ENCODE results near the gene POLD1.
"Not testable (repeated sequence)": the region's sequence is repeated elsewhere in the genome, so short reads cannot be mapped to it uniquely, and the experiment has no call there.

POLD1 gene

GRCh38 chr19:50384685-50385535 lies 763 bp downstream of the POLD1 start:
- H3K79me2 ChIP-seq (ENCODE audit: control insufficient read depth, insufficient read depth, low read length) = peaks cover 30% of the 10 kb centered on the region
- DNase-seq = peak; percentile 37
- H4K8ac ChIP-seq (ENCODE audit: low read depth, low read length) = no peak overlapping the region
- H3K4me1 ChIP-seq (ENCODE audit: control insufficient read depth, low read depth, low read length) = peaks cover 2% of the 10 kb centered on the region
- H2BK120ac ChIP-seq (ENCODE audit: low read depth, low read length) = no peak overlapping the region
- peak overlapping the region; percentile 62 for H3K4ac ChIP-seq (ENCODE audit: low read depth, low read length)
- H3K4me2 ChIP-seq (ENCODE audit: low read length) = peak overlapping the region; percentile 98
- peak overlapping the region; percentile 66 for H3K27ac ChIP-seq (ENCODE audit: low read depth, low read length)
- WGBS (ENCODE audit: extremely low coverage, insufficient coverage, low lambda C conversion rate) = no CpG with 5 or more reads among the region's 26 CpGs
- H3K4me3 ChIP-seq (ENCODE audit: low read length) = peak overlapping the region; percentile 64
- peaks cover 2% of the 10 kb centered on the region for H3K36me3 ChIP-seq (ENCODE audit: control insufficient read depth, insufficient read depth, low read length)
- H3K23ac ChIP-seq (ENCODE audit: low read length) = no peak overlapping the region
- H3K27me3 ChIP-seq (ENCODE audit: insufficient read depth, low read length, poor library complexity) = no peaks in the 10 kb centered on the region
- H3K79me1 ChIP-seq (ENCODE audit: low read length) = peaks cover 15% of the 10 kb centered on the region
- peak overlapping the region; percentile 87 for H3K9ac ChIP-seq (ENCODE audit: low read length)
- no peak overlapping the region for H4K5ac ChIP-seq (ENCODE audit: low read length)
- H2AK5ac ChIP-seq (ENCODE audit: low read length) = no peak overlapping the region
- H3K56ac ChIP-seq (ENCODE audit: low read length) = peak overlapping the region; percentile 98
- no peak overlapping the region for H3K18ac ChIP-seq (ENCODE audit: low read length)
- no peak overlapping the region for H2BK5ac ChIP-seq (ENCODE audit: low read length)
- no peak overlapping the region for H2BK15ac ChIP-seq (replicated peaks; ENCODE audit: low read depth)

DNA sequence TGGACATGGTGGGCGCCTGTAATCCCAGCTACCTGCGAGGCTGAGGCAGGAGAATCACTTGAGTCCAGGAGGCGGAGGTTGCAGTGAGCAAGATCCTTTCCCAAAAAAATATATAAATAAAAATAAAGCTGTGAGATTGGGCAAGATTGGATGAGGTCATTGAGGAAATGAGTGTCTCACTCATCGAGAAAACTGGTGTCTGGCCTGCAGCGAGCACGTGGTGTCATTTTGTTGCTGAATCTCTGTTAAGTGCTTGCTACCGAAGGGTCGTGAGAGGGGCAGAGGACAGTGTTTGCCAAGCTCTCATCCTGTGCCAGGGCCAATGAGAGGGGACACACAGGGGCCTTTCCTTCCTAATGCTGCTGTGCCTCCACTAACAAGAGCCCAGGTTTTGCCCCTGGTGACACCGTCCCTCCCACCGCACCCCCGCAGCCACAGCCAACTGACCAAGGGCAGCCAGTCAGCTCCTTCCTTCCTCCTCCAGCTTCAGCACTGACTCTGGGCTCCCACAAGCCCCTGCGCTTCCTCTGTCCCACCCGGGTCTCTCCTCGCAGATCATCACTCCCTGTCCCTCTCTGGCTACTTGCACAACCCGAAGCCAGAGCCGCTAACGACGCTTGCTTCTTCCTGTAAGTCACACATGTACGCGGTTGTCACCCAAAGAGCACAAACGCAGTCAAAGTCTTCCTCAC lies 3.2 kb downstream of the POLD1 start:
- Histone ChIP-seq H2BK5ac (ENCODE audit: low read length) (no peak overlapping the region), H4K5ac (ENCODE audit: low read length) (no peak overlapping the region), H3K4me3 (ENCODE audit: low read length) (no peak overlapping the region), H3K4ac (ENCODE audit: low read depth, low read length) (no peak overlapping the region), H2BK120ac (ENCODE audit: low read depth, low read length) (no peak overlapping the region), H4K8ac (ENCODE audit: low read depth, low read length) (no peak overlapping the region), H3K4me1 (ENCODE audit: control insufficient read depth, low read depth, low read length) (peaks cover 2% of the 10 kb centered on the region), H3K4me2 (ENCODE audit: low read length) (no peak overlapping the region), H3K79me2 (ENCODE audit: control insufficient read depth, insufficient read depth, low read length) (peaks cover 32% of the 10 kb centered on the region), H2AK5ac (ENCODE audit: low read length) (no peak overlapping the region), H3K27me3 (ENCODE audit: insufficient read depth, low read length, poor library complexity) (no peaks in the 10 kb centered on the region), H3K56ac (ENCODE audit: low read length) (no peak overlapping the region), H3K9ac (ENCODE audit: low read length) (no peak overlapping the region), H2BK15ac (replicated peaks; ENCODE audit: low read depth) (no peak overlapping the region), H3K36me3 (ENCODE audit: control insufficient read depth, insufficient read depth, low read length) (peaks cover 2% of the 10 kb centered on the region), H3K23ac (ENCODE audit: low read length) (no peak overlapping the region), H3K79me1 (ENCODE audit: low read length) (peaks cover 15% of the 10 kb centered on the region), H3K27ac (ENCODE audit: low read depth, low read length) (no peak overlapping the region), H3K18ac (ENCODE audit: low read length) (no peak overlapping the region)
- WGBS (ENCODE audit: extremely low coverage, insufficient coverage, low lambda C conversion rate) = no CpG with 5 or more reads among the region's 21 CpGs
- DNase-seq = no peak

- Histone ChIP-seq H3K23ac (ENCODE audit: low read length) (no peak overlapping the region), H3K4me2 (ENCODE audit: low read length) (no peak overlapping the region), H2AK5ac (ENCODE audit: low read length) (no peak overlapping the region), H3K27me3 (ENCODE audit: insufficient read depth, low read length, poor library complexity) (no peaks in the 10 kb centered on the region), H3K4ac (ENCODE audit: low read depth, low read length) (no peak overlapping the region), H3K79me2 (ENCODE audit: control insufficient read depth, insufficient read depth, low read length) (peaks cover 32% of the 10 kb centered on the region), H3K27ac (ENCODE audit: low read depth, low read length) (no peak overlapping the region), H3K4me3 (ENCODE audit: low read length) (no peak overlapping the region), H2BK5ac (ENCODE audit: low read length) (no peak overlapping the region), H3K36me3 (ENCODE audit: control insufficient read depth, insufficient read depth, low read length) (peaks cover 2% of the 10 kb centered on the region), H2BK120ac (ENCODE audit: low read depth, low read length) (no peak overlapping the region), H3K4me1 (ENCODE audit: control insufficient read depth, low read depth, low read length) (peaks cover 2% of the 10 kb centered on the region), H3K56ac (ENCODE audit: low read length) (no peak overlapping the region), H4K8ac (ENCODE audit: low read depth, low read length) (no peak overlapping the region), H3K79me1 (ENCODE audit: low read length) (peaks cover 15% of the 10 kb centered on the region), H3K9ac (ENCODE audit: low read length) (no peak overlapping the region), H2BK15ac (replicated peaks; ENCODE audit: low read depth) (no peak overlapping the region), H3K18ac (ENCODE audit: low read length) (no peak overlapping the region), H4K5ac (ENCODE audit: low read length) (no peak overlapping the region)
- no peak for DNase-seq
- no CpG with 5 or more reads among the region's 8 CpGs for WGBS (ENCODE audit: extremely low coverage, insufficient coverage, low lambda C conversion rate)
These were observed 3.7 kb downstream of the POLD1 start for GRCh38 chr19:50387868-50388245.

GRCh38 chr19:50390295-50390694 lies 6.1 kb downstream of the POLD1 start:
- not testable (repeated sequence) for H2BK5ac ChIP-seq (ENCODE audit: low read length); H4K5ac ChIP-seq (ENCODE audit: low read length); H3K18ac ChIP-seq (ENCODE audit: low read length); H2AK5ac ChIP-seq (ENCODE audit: low read length); H4K8ac ChIP-seq (ENCODE audit: low read depth, low read length); H3K9ac ChIP-seq (ENCODE audit: low read length); H3K27ac ChIP-seq (ENCODE audit: low read depth, low read length); H3K4me2 ChIP-seq (ENCODE audit: low read length); H3K4ac ChIP-seq (ENCODE audit: low read depth, low read length); H3K36me3 ChIP-seq (ENCODE audit: control insufficient read depth, insufficient read depth, low read length); H3K23ac ChIP-seq (ENCODE audit: low read length); H3K4me3 ChIP-seq (ENCODE audit: low read length); H3K4me1 ChIP-seq (ENCODE audit: control insufficient read depth, low read depth, low read length); DNase-seq; H3K56ac ChIP-seq (ENCODE audit: low read length); H3K27me3 ChIP-seq (ENCODE audit: insufficient read depth, low read length, poor library complexity); H2BK120ac ChIP-seq (ENCODE audit: low read depth, low read length); H2BK15ac ChIP-seq (replicated peaks; ENCODE audit: low read depth)
- H3K79me2 ChIP-seq (ENCODE audit: control insufficient read depth, insufficient read depth, low read length) = peaks cover 28% of the 10 kb centered on the region
- H3K79me1 ChIP-seq (ENCODE audit: low read length) = peaks cover 12% of the 10 kb centered on the region
- WGBS (ENCODE audit: extremely low coverage, insufficient coverage, low lambda C conversion rate) = no CpG with 5 or more reads among the region's 3 CpGs

GRCh38 chr19:50390952-50391351 lies 6.8 kb downstream of the POLD1 start:
- H3K23ac ChIP-seq (ENCODE audit: low read length); H3K4me3 ChIP-seq (ENCODE audit: low read length); H2AK5ac ChIP-seq (ENCODE audit: low read length); H2BK15ac ChIP-seq (replicated peaks; ENCODE audit: low read depth); H2BK5ac ChIP-seq (ENCODE audit: low read length); H3K18ac ChIP-seq (ENCODE audit: low read length); H3K4me2 ChIP-seq (ENCODE audit: low read length); H3K36me3 ChIP-seq (ENCODE audit: control insufficient read depth, insufficient read depth, low read length); H3K4ac ChIP-seq (ENCODE audit: low read depth, low read length); H2BK120ac ChIP-seq (ENCODE audit: low read depth, low read length); H3K4me1 ChIP-seq (ENCODE audit: control insufficient read depth, low read depth, low read length); H3K27ac ChIP-seq (ENCODE audit: low read depth, low read length); DNase-seq; H4K8ac ChIP-seq (ENCODE audit: low read depth, low read length); H3K56ac ChIP-seq (ENCODE audit: low read length); H4K5ac ChIP-seq (ENCODE audit: low read length); H3K27me3 ChIP-seq (ENCODE audit: insufficient read depth, low read length, poor library complexity); H3K9ac ChIP-seq (ENCODE audit: low read length): not testable (repeated sequence)
- Histone ChIP-seq H3K79me1 (ENCODE audit: low read length) (peaks cover 12% of the 10 kb centered on the region), H3K79me2 (ENCODE audit: control insufficient read depth, insufficient read depth, low read length) (peaks cover 23% of the 10 kb centered on the region)
- no CpG with 5 or more reads among the region's 23 CpGs for WGBS (ENCODE audit: extremely low coverage, insufficient coverage, low lambda C conversion rate)
